Measurements from ENCODE around the gene SLC38A7.

Gene SLC38A7, protein sequence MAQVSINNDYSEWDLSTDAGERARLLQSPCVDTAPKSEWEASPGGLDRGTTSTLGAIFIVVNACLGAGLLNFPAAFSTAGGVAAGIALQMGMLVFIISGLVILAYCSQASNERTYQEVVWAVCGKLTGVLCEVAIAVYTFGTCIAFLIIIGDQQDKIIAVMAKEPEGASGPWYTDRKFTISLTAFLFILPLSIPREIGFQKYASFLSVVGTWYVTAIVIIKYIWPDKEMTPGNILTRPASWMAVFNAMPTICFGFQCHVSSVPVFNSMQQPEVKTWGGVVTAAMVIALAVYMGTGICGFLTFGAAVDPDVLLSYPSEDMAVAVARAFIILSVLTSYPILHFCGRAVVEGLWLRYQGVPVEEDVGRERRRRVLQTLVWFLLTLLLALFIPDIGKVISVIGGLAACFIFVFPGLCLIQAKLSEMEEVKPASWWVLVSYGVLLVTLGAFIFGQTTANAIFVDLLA

GRCh38 chr16:58684354-58685083 lies at the start of gene SLC38A7:
Gene SLC38A7, minus strand, starts transcription at chr16:58684770. Its CDS starts 4,644 bp downstream, at chr16:58680126.
- peaks cover 22% of the 10 kb centered on the region for H3K4me1 Mint-ChIP-seq
- no peaks in the 10 kb centered on the region for H3K9me3 Mint-ChIP-seq
- H3K27ac Mint-ChIP-seq, result peak within 1 kb of the TSS; percentile 91 to 95
- DNase-seq (peak; percentile 62 to 74), ATAC-seq (peak; percentile 95)
- H3K27me3 Mint-ChIP-seq, result peaks cover 4% of the 10 kb centered on the region
- peak within 1 kb of the TSS; percentile 90 to 92 for H3K4me3 Mint-ChIP-seq

- H3K4me1 Mint-ChIP-seq, result peaks cover 52% of the 10 kb centered on the region
- DNase-seq, result peak; percentile 84 to 87
- no peaks in the 10 kb centered on the region for H3K9me3 Mint-ChIP-seq
- H3K4me3 Mint-ChIP-seq, result peak within 1 kb of the TSS; percentile 99
- peak within 1 kb of the TSS; percentile 97 to 98 for H3K27ac Mint-ChIP-seq
- peak; percentile 95 for ATAC-seq
- H3K27me3 Mint-ChIP-seq, result no peaks in the 10 kb centered on the region
Measured at GRCh38 chr16:58733671-58734458, 49.3 kb upstream of the SLC38A7 start, which contains the start of gene GOT2. Gene GOT2, minus strand, starts transcription at chr16:58734316. Its CDS starts 88 bp downstream, at chr16:58734228.

GRCh38 chr16:58733248-58733670 lies 48.7 kb upstream of the SLC38A7 start:
- Mint-ChIP-seq H3K27ac (peak overlapping the region; percentile 96 to 98), H3K4me3 (peak overlapping the region; percentile 99), H3K4me1 (peaks cover 53% of the 10 kb centered on the region), H3K9me3 (no peaks in the 10 kb centered on the region), H3K27me3 (no peaks in the 10 kb centered on the region)
- DNase-seq (no peak), ATAC-seq (no peak)

GRCh38 chr16:58732545-58733247 lies 48.1 kb upstream of the SLC38A7 start:
- H3K9me3 Mint-ChIP-seq, result no peaks in the 10 kb centered on the region
- DNase-seq (peak; percentile 12 to 18), ATAC-seq (peak; percentile 71)
- H3K27ac Mint-ChIP-seq, result peak overlapping the region; percentile 96 to 98
- H3K4me1 Mint-ChIP-seq, result peaks cover 53% of the 10 kb centered on the region
- peak overlapping the region; percentile 99 for H3K4me3 Mint-ChIP-seq
- no peaks in the 10 kb centered on the region for H3K27me3 Mint-ChIP-seq

DNA sequence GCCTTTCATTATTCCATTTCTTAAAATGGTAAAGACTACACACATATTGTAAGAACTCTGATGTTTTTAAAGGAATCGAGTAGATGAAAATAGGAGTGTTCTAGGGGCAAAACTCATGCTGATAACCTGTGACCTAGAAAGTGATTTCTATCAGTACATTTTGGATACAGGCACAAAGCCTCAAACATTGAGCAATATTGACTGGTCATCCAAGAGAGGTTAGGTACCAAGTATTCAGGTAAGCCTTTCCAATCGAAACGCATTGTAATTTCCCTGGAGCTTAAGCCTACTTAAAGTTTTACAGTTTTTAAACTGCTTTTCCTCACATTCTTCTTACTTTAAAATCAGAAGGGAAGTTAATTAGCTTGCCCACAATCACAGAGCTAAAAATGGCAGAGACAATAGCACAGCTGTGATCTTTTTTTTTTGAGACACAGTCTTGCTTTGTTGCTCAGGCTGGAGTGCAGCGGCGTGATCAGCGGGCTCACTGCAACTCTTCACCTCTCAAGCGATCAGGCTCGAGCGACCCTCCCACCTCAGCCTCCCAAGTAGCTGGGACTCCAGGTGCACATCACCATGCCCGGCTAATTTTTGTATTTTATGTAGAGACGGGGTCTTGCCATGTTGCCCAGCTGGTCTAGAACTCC lies 46.3 kb upstream of the SLC38A7 start:
- Mint-ChIP-seq H3K27me3 (no peaks in the 10 kb centered on the region), H3K9me3 (no peaks in the 10 kb centered on the region), H3K27ac (no peak overlapping the region), H3K4me1 (peaks cover 57% of the 10 kb centered on the region), H3K4me3 (no peak overlapping the region)
- no peak for DNase-seq
- ATAC-seq, result no peak

DNA sequence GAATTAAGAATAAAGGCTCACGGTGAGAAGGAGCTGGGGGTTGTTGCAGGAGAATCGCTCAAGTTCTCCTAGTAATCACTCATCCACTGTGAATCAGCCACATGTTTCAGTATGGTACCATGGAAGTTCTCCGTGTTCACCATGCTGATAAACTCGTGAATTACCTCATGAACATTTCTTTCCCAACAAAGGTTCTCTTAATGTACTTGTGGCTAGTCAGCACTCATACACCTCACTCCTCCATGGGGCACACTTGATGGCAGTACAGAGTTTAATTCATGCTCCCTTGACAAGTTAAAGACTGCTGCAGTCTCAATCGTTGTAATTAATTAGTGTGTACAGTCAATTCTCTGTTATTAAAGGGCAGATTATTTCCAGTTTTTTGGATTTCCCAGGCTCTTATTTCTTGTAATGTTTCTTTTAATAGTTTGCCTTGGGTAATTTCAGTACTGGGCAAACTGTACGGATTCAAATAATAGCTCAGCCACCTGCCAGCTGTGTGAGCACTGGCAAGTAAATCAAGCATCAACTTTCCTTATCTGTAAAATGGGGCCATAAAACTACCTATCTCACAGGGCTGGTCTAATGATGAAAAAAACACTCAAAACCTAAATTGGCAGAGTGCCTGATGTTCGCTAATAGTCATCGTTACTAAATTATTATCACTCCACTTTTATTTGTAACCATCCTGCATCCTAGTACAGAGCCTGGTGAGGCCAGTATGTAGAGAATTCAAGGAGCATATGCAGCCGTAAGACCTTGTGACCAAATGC lies 43.4 kb upstream of the SLC38A7 start:
- no peak for ATAC-seq
- no peaks in the 10 kb centered on the region for H3K27me3 Mint-ChIP-seq
- peaks cover 46% of the 10 kb centered on the region for H3K4me1 Mint-ChIP-seq
- H3K4me3 Mint-ChIP-seq, result no peak overlapping the region
- no peaks in the 10 kb centered on the region for H3K9me3 Mint-ChIP-seq
- H3K27ac Mint-ChIP-seq, result no peak overlapping the region
- DNase-seq, result no peak

DNA sequence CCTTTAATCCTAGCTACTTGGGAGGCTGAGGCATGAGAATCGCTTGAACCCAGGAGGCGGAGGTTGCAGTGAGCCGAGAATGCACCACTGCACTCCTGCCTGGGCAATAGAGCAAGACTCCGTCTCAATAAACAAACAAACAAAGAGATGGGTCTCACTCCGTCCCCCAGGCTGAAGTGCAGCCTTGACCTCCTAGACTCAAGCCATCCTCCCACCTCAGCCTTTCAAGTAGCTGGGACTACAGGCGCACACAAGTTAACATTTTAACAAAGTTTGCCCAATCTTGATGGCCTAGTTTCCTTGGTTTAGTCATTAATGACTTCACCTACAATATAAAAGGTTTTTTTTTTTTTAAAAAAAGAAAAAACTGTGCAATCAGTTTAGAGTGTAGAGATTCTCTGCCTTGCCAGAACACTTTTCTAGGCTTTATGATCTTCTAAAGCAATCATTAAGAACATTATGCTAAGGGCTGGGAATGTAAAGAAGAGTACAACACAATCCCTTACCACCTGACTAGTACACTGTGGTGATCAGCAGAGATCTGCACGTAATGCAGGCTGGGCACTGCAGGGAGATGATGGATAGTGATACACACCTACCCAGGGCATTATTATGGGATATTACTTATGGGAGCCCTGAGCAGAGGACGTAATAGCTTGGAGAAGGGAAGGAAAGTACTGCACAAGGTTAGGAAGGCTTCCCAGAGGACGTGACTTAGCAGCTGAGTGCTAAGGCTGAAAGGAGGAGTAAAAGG lies 42.6 kb upstream of the SLC38A7 start:
- Mint-ChIP-seq H3K27me3 (no peaks in the 10 kb centered on the region), H3K9me3 (no peaks in the 10 kb centered on the region), H3K27ac (peak overlapping the region; percentile 57 to 77), H3K4me3 (no peak overlapping the region), H3K4me1 (peaks cover 38% of the 10 kb centered on the region)
- ATAC-seq (no peak), DNase-seq (no peak)

- H3K4me3 Mint-ChIP-seq, result no peak overlapping the region
Measured at GRCh38 chr16:58723109-58723508, 38.5 kb upstream of the SLC38A7 start.

DNA sequence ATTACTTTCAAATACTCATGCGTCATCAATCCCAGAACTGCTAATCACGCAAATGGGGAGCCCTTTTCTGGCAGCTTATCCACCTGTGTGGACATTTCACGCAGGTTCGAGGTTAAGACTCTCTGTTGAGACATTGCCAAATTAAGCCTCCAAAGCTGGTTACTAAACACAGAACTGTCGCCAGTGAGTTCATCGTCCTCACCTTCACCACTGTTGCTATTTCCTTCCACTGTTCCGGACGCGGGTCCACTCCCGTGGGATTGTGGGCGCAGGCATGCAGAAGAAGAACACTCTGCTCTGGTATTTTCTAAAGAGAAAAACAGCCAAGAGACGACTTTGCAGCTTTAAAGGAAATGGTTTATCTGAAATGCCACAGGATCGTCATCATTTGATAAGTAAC lies 33.4 kb upstream of the SLC38A7 start:
- Mint-ChIP-seq H3K27ac (no peak overlapping the region), H3K9me3 (no peaks in the 10 kb centered on the region), H3K4me1 (no peaks in the 10 kb centered on the region), H3K27me3 (no peaks in the 10 kb centered on the region), H3K4me3 (no peak overlapping the region)
- DNase-seq (no peak), ATAC-seq (no peak)

More at GRCh38 chr16:58723109-58723508, 38.5 kb upstream of the SLC38A7 start:
- H3K27me3 Mint-ChIP-seq, result no peaks in the 10 kb centered on the region
- DNase-seq (no peak), ATAC-seq (no peak)
- H3K27ac Mint-ChIP-seq, result no peak overlapping the region
- H3K4me1 Mint-ChIP-seq, result peaks cover 4% of the 10 kb centered on the region
- H3K9me3 Mint-ChIP-seq, result no peaks in the 10 kb centered on the region

DNA sequence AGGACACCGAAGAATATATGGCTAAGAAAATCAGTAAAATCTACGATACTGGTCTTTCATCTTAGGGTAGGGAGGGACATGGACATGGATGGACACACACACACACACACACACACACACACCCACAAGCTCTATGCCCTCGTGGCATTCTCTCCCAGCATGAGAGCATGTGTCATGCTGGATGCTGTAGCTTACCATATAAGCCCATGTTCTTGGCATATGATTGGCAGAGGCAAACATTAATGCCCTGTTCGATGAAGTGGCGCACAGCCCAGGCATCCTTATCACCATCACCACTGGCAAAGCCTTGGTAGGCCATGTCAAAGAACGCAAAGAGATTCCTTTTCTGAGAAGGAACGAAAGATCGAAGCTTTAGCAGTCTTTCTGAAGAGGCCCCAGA lies 31.9 kb upstream of the SLC38A7 start:
- DNase-seq (no peak), ATAC-seq (no peak)
- Mint-ChIP-seq H3K4me1 (no peaks in the 10 kb centered on the region), H3K27me3 (no peaks in the 10 kb centered on the region), H3K4me3 (no peak overlapping the region), H3K9me3 (no peaks in the 10 kb centered on the region), H3K27ac (no peak overlapping the region)

GRCh38 chr16:58713742-58714141 lies 29.2 kb upstream of the SLC38A7 start:
- H3K4me1 Mint-ChIP-seq, result no peaks in the 10 kb centered on the region

DNA sequence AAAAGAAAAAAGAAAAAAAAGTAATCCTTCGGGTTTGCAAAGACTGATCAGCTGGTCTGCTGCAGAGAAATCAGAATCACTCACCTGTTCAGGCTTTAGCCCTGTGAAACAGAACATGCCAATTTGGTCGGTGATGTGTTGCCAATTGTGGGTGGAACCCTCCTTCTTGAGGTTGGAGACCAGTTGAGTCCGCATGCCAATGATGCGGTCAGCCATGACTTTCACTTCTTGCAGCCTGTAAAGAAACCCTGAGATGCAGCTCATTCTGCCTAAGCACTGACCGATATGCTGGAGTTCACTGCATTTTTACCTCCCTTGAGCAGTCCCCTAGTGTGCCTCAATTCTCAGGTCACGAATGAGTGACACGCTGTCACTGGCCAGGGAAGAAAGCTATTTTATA lies 24.8 kb upstream of the SLC38A7 start:
- Mint-ChIP-seq H3K27ac (no peak overlapping the region), H3K4me3 (no peak overlapping the region), H3K9me3 (no peaks in the 10 kb centered on the region), H3K4me1 (no peaks in the 10 kb centered on the region), H3K27me3 (no peaks in the 10 kb centered on the region)
- ATAC-seq, result no peak
- no peak for DNase-seq

More at GRCh38 chr16:58713742-58714141, 29.2 kb upstream of the SLC38A7 start:
- ATAC-seq (no peak), DNase-seq (no peak)
- Mint-ChIP-seq H3K4me3 (no peak overlapping the region), H3K9me3 (no peaks in the 10 kb centered on the region), H3K27ac (no peak overlapping the region), H3K27me3 (no peaks in the 10 kb centered on the region)

DNA sequence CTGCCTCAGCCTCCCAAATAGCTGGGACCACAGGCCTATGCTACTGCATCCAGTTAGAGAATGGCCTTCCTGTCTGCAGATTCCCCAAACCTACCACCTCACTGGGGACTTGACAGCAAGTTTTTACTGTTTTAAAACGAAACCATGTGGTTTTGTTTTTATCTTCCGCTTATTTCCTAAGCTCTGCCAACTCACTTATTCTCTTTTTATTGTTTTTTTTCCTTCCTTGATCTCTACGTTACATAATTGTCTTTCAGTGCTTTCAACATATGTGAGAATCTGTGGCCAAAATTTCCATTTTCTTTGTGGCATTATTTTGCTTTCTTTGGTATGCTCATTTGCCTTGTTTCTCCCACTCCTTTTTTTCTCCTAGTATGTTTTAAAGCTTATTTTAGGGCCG lies 14.6 kb upstream of the SLC38A7 start:
- Mint-ChIP-seq H3K4me3 (no peak overlapping the region), H3K27ac (peak overlapping the region in 1 of 2 donors; percentile 20), H3K4me1 (peaks cover 7% of the 10 kb centered on the region), H3K27me3 (no peaks in the 10 kb centered on the region), H3K9me3 (no peaks in the 10 kb centered on the region)
- ATAC-seq, result no peak
- no peak for DNase-seq
